ENCODE data around the gene PCSK5.

The PCSK5 gene

GRCh38 chr9:75992482-75993206, 102.2 kb downstream of the PCSK5 start:
- no peak for TF ChIP-seq ZBTB7A (IDR thresholded peaks at IDR 0.05; ENCODE audit: low read depth)
- TF ChIP-seq REST (IDR thresholded peaks at IDR 0.05; ENCODE audit: low read depth), result no peak
- no peak for TF ChIP-seq NFIC (IDR thresholded peaks at IDR 0.05)
- no peak for TF ChIP-seq CEBPB (IDR thresholded peaks at IDR 0.05)
- TF ChIP-seq RAD21 (IDR thresholded peaks at IDR 0.05; ENCODE audit: low read depth), result no peak
- TF ChIP-seq EP300 (IDR thresholded peaks at IDR 0.05; ENCODE audit: borderline replicate concordance), result no peak

- TF ChIP-seq TAF1 (IDR thresholded peaks at IDR 0.05; ENCODE audit: low read depth) (no peak), REST (IDR thresholded peaks at IDR 0.05; ENCODE audit: low read depth) (no peak), RAD21 (IDR thresholded peaks at IDR 0.05; ENCODE audit: low read depth) (no peak), YY1 (IDR thresholded peaks at IDR 0.05; ENCODE audit: low read depth) (no peak), FOXM1 (IDR thresholded peaks at IDR 0.05; ENCODE audit: borderline replicate concordance, low read depth) (no peak), ZBTB7A (IDR thresholded peaks at IDR 0.05; ENCODE audit: low read depth) (no peak), TEAD4 (IDR thresholded peaks at IDR 0.05) (no peak), EP300 (IDR thresholded peaks at IDR 0.05; ENCODE audit: borderline replicate concordance) (no peak), CREB1 (IDR thresholded peaks at IDR 0.05; ENCODE audit: low read depth) (no peak), CEBPB (IDR thresholded peaks at IDR 0.05) (no peak), NFIC (IDR thresholded peaks at IDR 0.05) (no peak), EGR1 (IDR thresholded peaks at IDR 0.05) (no peak), USF1 (IDR thresholded peaks at IDR 0.05) (no peak), MAX (IDR thresholded peaks at IDR 0.05) (no peak), TCF12 (IDR thresholded peaks at IDR 0.05; ENCODE audit: low read depth) (no peak)
These were observed 103.0 kb downstream of the PCSK5 start for GRCh38 chr9:75993434-75993833.

- TF ChIP-seq RAD21 (IDR thresholded peaks at IDR 0.05; ENCODE audit: low read depth) (no peak), TCF12 (IDR thresholded peaks at IDR 0.05; ENCODE audit: low read depth) (no peak), NFIC (IDR thresholded peaks at IDR 0.05) (no peak), CREB1 (IDR thresholded peaks at IDR 0.05; ENCODE audit: low read depth) (no peak), EP300 (IDR thresholded peaks at IDR 0.05; ENCODE audit: borderline replicate concordance) (no peak), YY1 (IDR thresholded peaks at IDR 0.05; ENCODE audit: low read depth) (no peak), TAF1 (IDR thresholded peaks at IDR 0.05; ENCODE audit: low read depth) (no peak), CEBPB (IDR thresholded peaks at IDR 0.05) (no peak), MAX (IDR thresholded peaks at IDR 0.05) (no peak), EGR1 (IDR thresholded peaks at IDR 0.05) (no peak), REST (IDR thresholded peaks at IDR 0.05; ENCODE audit: low read depth) (no peak), USF1 (IDR thresholded peaks at IDR 0.05) (no peak), FOXM1 (IDR thresholded peaks at IDR 0.05; ENCODE audit: borderline replicate concordance, low read depth) (no peak)
These were observed 104.6 kb downstream of the PCSK5 start for GRCh38 chr9:75995066-75995465.

GRCh38 chr9:75996726-75997125, 106.3 kb downstream of the PCSK5 start:
- TF ChIP-seq USF1 (IDR thresholded peaks at IDR 0.05), result no peak
- no peak for TF ChIP-seq CREB1 (IDR thresholded peaks at IDR 0.05; ENCODE audit: low read depth)
- no peak for TF ChIP-seq TEAD4 (IDR thresholded peaks at IDR 0.05)

All from Ishikawa (cell line).